Memory B cell (primary cell): ENCODE results near the gene GRM4.

ENCODE experiments used
- ATAC-seq: fragments of 150-1000 bp; cut with Tn5 transposase; 2 replicates; pipeline ENCODE4 v1.10.0; 2021; ENCODE audit warnings: low read depth, mild to moderate bottlenecking, moderate library complexity
- DNase-seq, 2 donors: peaks; one replicate each; pipeline ENCODE4 v3.0.0; 2022; ENCODE audit warnings: low spot score in 2 of 2
- H3K27ac Mint-ChIP-seq: one replicate; pipeline ENCODE4 v1.8.0; 2022; ENCODE audit warnings: mild to moderate bottlenecking, moderate library complexity, mixed read lengths
- H3K27me3 Mint-ChIP-seq: one replicate; pipeline ENCODE4 v1.8.0; 2022; ENCODE audit warnings: mixed read lengths
- H3K36me3 Mint-ChIP-seq: one replicate; pipeline ENCODE4 v1.8.0; 2022; ENCODE audit warnings: mild to moderate bottlenecking, mixed read lengths
- H3K4me1 Mint-ChIP-seq: one replicate; pipeline ENCODE4 v1.8.0; 2022; ENCODE audit warnings: mixed read lengths
- H3K4me3 Mint-ChIP-seq: one replicate; pipeline ENCODE4 v1.8.0; 2022; ENCODE audit warnings: mild to moderate bottlenecking, moderate library complexity, mixed read lengths
- H3K9me3 Mint-ChIP-seq: one replicate; pipeline ENCODE4 v1.8.0; 2022; ENCODE audit warnings: mixed read lengths

GRM4 gene

GRCh38 chr6:34099878-34100277 is 46.0 kb downstream of the GRM4 start:
- Mint-ChIP-seq H3K36me3 (no peaks in the 10 kb centered on the region), H3K4me3 (no peak overlapping the region), H3K27ac (no peak overlapping the region), H3K9me3 (no peaks in the 10 kb centered on the region), H3K4me1 (no peaks in the 10 kb centered on the region), H3K27me3 (peaks cover 33% of the 10 kb centered on the region)
- ATAC-seq, result no peak
- DNase-seq, result no peak

DNA sequence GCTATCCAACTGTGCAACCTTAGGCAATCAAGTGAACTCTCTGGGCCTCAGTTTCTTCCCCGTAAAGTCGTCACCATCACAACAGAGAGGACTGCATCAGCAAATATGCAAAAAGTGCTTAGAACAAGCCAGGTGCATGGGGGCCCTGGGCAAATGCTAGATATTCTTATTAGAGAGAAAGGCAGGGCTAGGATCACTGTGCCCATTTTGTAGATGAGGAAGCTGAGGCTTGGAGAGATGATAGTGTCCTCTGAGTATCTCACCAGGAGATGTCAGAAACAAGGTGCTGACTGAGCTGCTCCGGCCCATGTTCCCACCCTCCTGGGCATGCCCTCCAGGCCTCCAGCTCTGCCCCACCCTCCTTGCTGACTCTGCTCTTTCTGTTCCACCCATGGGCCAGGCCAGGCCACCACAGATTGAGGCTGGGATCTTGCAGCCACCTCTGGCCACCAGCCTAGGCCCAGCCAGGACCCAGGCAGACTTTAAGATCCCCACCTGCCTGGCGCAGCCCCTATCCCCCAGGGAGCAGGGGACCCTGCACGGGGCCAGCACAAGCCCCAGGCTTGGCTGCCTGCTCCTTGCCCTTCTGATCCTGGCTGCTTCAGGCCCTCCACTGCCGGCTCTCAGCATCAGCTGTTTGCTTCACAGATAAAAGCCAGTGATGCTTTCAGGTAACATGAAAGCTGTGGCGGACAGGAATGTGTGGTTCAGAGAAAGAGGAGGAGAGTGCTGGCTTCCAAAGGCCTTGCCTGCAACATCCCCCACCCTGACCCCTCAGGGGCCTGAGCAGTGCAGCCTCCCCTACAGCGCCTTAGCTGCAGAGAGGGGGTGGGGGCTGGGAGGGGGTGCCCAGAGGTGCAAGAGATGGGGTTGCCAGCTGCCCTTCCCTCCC is 47.6 kb downstream of the GRM4 start:
- Mint-ChIP-seq H3K4me3 (no peak overlapping the region), H3K9me3 (peaks cover 1% of the 10 kb centered on the region), H3K27ac (no peak overlapping the region), H3K27me3 (peaks cover 39% of the 10 kb centered on the region), H3K36me3 (no peaks in the 10 kb centered on the region), H3K4me1 (no peaks in the 10 kb centered on the region)
- no peak for DNase-seq
- ATAC-seq, result no peak

GRCh38 chr6:34096814-34097213 is 49.1 kb downstream of the GRM4 start:
- no peak for ATAC-seq
- Mint-ChIP-seq H3K36me3 (no peaks in the 10 kb centered on the region), H3K4me1 (no peaks in the 10 kb centered on the region), H3K27me3 (peaks cover 37% of the 10 kb centered on the region), H3K4me3 (no peak overlapping the region), H3K9me3 (peaks cover 2% of the 10 kb centered on the region), H3K27ac (no peak overlapping the region)
- DNase-seq, result no peak

- H3K27me3 Mint-ChIP-seq, result peaks cover 35% of the 10 kb centered on the region
- H3K4me3 Mint-ChIP-seq, result no peak overlapping the region
- H3K27ac Mint-ChIP-seq, result no peak overlapping the region
- DNase-seq (no peak), ATAC-seq (no peak)
- no peaks in the 10 kb centered on the region for H3K36me3 Mint-ChIP-seq
- H3K4me1 Mint-ChIP-seq, result no peaks in the 10 kb centered on the region
- H3K9me3 Mint-ChIP-seq, result peaks cover 2% of the 10 kb centered on the region
Observed at GRCh38 chr6:34096193-34096592, 49.7 kb downstream of the GRM4 start.

DNA sequence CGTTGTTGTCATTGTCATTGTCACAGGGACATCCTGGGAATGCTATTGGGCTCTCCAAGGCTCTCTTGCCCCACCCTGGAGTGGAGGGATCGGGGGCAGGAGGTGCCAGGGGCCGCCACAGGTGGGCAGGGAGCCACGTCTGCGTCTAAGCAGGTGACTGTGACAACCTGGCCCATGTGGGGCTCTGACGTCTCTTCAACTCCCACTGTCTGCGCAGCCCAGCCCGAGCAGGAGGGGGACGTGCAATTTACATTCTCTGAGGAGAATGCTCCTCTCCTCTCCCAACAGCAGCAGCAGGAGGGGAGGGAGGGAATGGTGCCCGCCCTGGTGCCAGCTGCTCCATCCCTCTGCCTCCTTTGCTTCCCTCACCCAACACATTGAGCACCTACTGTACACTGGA is 50.1 kb downstream of the GRM4 start:
- Mint-ChIP-seq H3K27me3 (peaks cover 35% of the 10 kb centered on the region), H3K4me3 (no peak overlapping the region), H3K27ac (no peak overlapping the region), H3K36me3 (no peaks in the 10 kb centered on the region), H3K9me3 (peaks cover 2% of the 10 kb centered on the region), H3K4me1 (no peaks in the 10 kb centered on the region)
- DNase-seq, result no peak
- no peak for ATAC-seq

- no peak for DNase-seq
- Mint-ChIP-seq H3K27ac (no peak overlapping the region), H3K27me3 (peaks cover 32% of the 10 kb centered on the region), H3K36me3 (no peaks in the 10 kb centered on the region), H3K4me3 (no peak overlapping the region), H3K4me1 (no peaks in the 10 kb centered on the region), H3K9me3 (peaks cover 2% of the 10 kb centered on the region)
- no peak for ATAC-seq
Observed at GRCh38 chr6:34095136-34095505, 50.8 kb downstream of the GRM4 start.

GRCh38 chr6:34094474-34095135 is 51.3 kb downstream of the GRM4 start:
- ATAC-seq, result no peak
- no peak overlapping the region for H3K4me3 Mint-ChIP-seq
- H3K9me3 Mint-ChIP-seq, result peaks cover 2% of the 10 kb centered on the region
- no peak for DNase-seq
- no peaks in the 10 kb centered on the region for H3K36me3 Mint-ChIP-seq
- H3K27ac Mint-ChIP-seq, result no peak overlapping the region
- H3K27me3 Mint-ChIP-seq, result peaks cover 31% of the 10 kb centered on the region
- no peaks in the 10 kb centered on the region for H3K4me1 Mint-ChIP-seq

- peaks cover 2% of the 10 kb centered on the region for H3K9me3 Mint-ChIP-seq
- H3K36me3 Mint-ChIP-seq, result no peaks in the 10 kb centered on the region
- no peak overlapping the region for H3K27ac Mint-ChIP-seq
- H3K27me3 Mint-ChIP-seq, result peaks cover 29% of the 10 kb centered on the region
- no peak overlapping the region for H3K4me3 Mint-ChIP-seq
- DNase-seq (no peak), ATAC-seq (no peak)
- H3K4me1 Mint-ChIP-seq, result no peaks in the 10 kb centered on the region
Observed at GRCh38 chr6:34093854-34094430, 51.9 kb downstream of the GRM4 start.

- no peaks in the 10 kb centered on the region for H3K36me3 Mint-ChIP-seq
- no peak overlapping the region for H3K4me3 Mint-ChIP-seq
- H3K27me3 Mint-ChIP-seq, result peaks cover 28% of the 10 kb centered on the region
- ATAC-seq (no peak), DNase-seq (no peak)
- H3K9me3 Mint-ChIP-seq, result peaks cover 2% of the 10 kb centered on the region
- H3K4me1 Mint-ChIP-seq, result no peaks in the 10 kb centered on the region
- H3K27ac Mint-ChIP-seq, result no peak overlapping the region
Observed at GRCh38 chr6:34093206-34093605, 52.7 kb downstream of the GRM4 start.

DNA sequence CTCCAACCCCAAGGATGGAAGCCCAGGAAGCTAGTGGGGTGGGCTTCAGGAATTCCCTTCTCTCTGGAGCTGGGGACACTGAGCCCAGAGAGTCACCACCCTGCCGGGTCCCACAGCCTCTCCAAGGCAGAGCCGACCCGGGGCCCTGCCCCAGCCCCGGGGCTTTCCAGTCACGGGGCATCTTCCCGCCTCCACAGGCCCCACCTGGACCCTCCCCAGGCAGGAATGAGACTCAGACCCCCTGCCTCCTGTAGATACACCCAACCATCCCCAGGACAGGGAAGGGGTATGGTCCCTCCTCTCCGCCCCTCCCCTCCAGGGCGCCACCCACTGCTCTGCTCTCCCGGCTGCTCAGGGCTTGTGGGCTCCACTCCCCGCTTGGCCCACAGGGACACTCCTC is 53.3 kb downstream of the GRM4 start:
- Mint-ChIP-seq H3K27me3 (peaks cover 25% of the 10 kb centered on the region), H3K9me3 (peaks cover 2% of the 10 kb centered on the region), H3K4me1 (no peaks in the 10 kb centered on the region), H3K4me3 (no peak overlapping the region), H3K27ac (no peak overlapping the region), H3K36me3 (no peaks in the 10 kb centered on the region)
- ATAC-seq, result no peak
- DNase-seq, result no peak

- ATAC-seq (no peak), DNase-seq (no peak)
- no peak overlapping the region for H3K4me3 Mint-ChIP-seq
- no peaks in the 10 kb centered on the region for H3K4me1 Mint-ChIP-seq
- no peaks in the 10 kb centered on the region for H3K36me3 Mint-ChIP-seq
- H3K27ac Mint-ChIP-seq, result no peak overlapping the region
- peaks cover 2% of the 10 kb centered on the region for H3K9me3 Mint-ChIP-seq
- peaks cover 19% of the 10 kb centered on the region for H3K27me3 Mint-ChIP-seq
Observed at GRCh38 chr6:34090935-34091334, 55.0 kb downstream of the GRM4 start.

DNA sequence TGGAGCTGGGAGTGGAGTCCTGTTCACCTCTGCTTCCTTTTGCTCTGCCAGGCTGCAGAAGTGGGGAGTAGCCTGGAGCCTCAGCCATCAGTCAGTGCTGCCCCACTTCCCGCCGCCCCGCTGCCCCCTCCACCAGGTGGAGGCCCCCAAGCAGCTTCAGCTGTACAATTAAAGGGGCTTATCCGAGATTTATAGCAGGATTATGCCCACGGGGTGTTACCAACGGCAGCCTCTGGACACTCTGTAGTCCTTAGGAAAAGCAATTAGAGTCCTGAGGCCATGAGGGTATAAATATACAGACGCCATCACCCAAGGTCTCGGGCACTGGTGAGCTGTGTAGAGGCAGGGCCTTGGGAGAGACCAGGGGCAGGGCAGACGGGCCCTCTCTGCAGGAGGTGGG is 55.4 kb downstream of the GRM4 start:
- Mint-ChIP-seq H3K27me3 (peaks cover 16% of the 10 kb centered on the region), H3K27ac (no peak overlapping the region), H3K4me1 (no peaks in the 10 kb centered on the region), H3K36me3 (no peaks in the 10 kb centered on the region), H3K4me3 (no peak overlapping the region), H3K9me3 (peaks cover 2% of the 10 kb centered on the region)
- ATAC-seq (no peak), DNase-seq (no peak)

DNA sequence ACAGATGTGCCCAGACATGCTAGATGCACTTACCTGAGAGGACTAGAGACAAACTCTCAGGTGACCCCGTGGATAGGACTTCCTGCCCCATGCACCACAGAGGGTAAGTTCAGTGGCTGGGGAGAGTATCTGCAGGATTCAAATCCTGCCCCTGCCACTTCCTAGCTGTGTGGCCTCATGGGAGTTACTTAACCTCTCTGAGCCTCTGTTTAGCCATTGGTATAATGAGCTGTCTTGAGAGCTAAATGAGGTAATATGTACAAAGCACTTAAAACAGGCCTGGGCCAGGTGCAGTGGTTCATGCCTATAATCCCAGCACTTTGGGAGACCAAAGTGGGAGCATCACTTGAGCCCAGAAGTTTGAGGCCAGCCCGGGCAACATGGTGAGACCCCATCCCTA is 59.3 kb downstream of the GRM4 start:
- no peaks in the 10 kb centered on the region for H3K36me3 Mint-ChIP-seq
- no peak overlapping the region for H3K4me3 Mint-ChIP-seq
- ATAC-seq, result no peak
- no peak overlapping the region for H3K27ac Mint-ChIP-seq
- no peak for DNase-seq
- H3K27me3 Mint-ChIP-seq, result no peaks in the 10 kb centered on the region
- H3K4me1 Mint-ChIP-seq, result no peaks in the 10 kb centered on the region
- H3K9me3 Mint-ChIP-seq, result no peaks in the 10 kb centered on the region

GRCh38 chr6:34085453-34086170 is 60.3 kb downstream of the GRM4 start:
- no peak overlapping the region for H3K27ac Mint-ChIP-seq
- H3K27me3 Mint-ChIP-seq, result peaks cover 7% of the 10 kb centered on the region
- no peak overlapping the region for H3K4me3 Mint-ChIP-seq
- H3K4me1 Mint-ChIP-seq, result no peaks in the 10 kb centered on the region
- H3K36me3 Mint-ChIP-seq, result no peaks in the 10 kb centered on the region
- DNase-seq (no peak), ATAC-seq (no peak)
- H3K9me3 Mint-ChIP-seq, result no peaks in the 10 kb centered on the region
